Thymus (tissue), 11 donors: ENCODE data around the gene CES2. TPM values are rescaled to one million over a fixed set of nuclear protein-coding genes. Genes with fewer than 3 reads are reported as not detected.

ENCODE experiments used
- DNase-seq, 9 donors: peaks; one replicate each; pipeline ENCODE4 v3.0.0-alpha.2; 2013; ENCODE audit warnings: low spot score in 9 of 9, low read depth in 6 of 9, missing footprints in 1 of 9
- H3K27ac ChIP-seq, 2 donors: one replicate each; pipeline ENCODE4 v1.5.1; 2013; ENCODE audit warnings: control low read depth in 1 of 2, low read depth in 1 of 2, low read length in 1 of 2, mild to moderate bottlenecking in 1 of 2, moderate library complexity in 1 of 2
- H3K27me3 ChIP-seq, 2 donors: one replicate each; pipeline ENCODE4 v1.5.1; 2013; ENCODE audit warnings: low read length in 1 of 2; ENCODE audit not compliant: control insufficient read depth in 2 of 2, insufficient read depth in 1 of 2
- H3K36me3 ChIP-seq, 2 donors: one replicate each; pipeline ENCODE4 v1.5.1; 2013; ENCODE audit warnings: low read length in 1 of 2, mild to moderate bottlenecking in 1 of 2, moderate library complexity in 1 of 2; ENCODE audit not compliant: control insufficient read depth in 2 of 2, insufficient read depth in 2 of 2
- H3K4me1 ChIP-seq, 2 donors: one replicate each; pipeline ENCODE4 v1.5.1; 2013; ENCODE audit warnings: low read length in 2 of 2; ENCODE audit not compliant: control insufficient read depth in 2 of 2, insufficient read depth in 2 of 2
- H3K4me3 ChIP-seq, 2 donors: one replicate each; pipeline ENCODE4 v1.5.1; 2013; ENCODE audit warnings: low read length in 2 of 2, control low read depth in 1 of 2, mild to moderate bottlenecking in 1 of 2
- H3K9me3 ChIP-seq, 2 donors: one replicate each; pipeline ENCODE4 v1.5.1; 2013; ENCODE audit warnings: low read length in 1 of 2, mild to moderate bottlenecking in 1 of 2; ENCODE audit not compliant: control insufficient read depth in 2 of 2, insufficient read depth in 1 of 2
- WGBS: extraction: QIAGEN DNeasy Blood & Tissue Kit; methylation state at CpG from one replicate; pipeline ENCODE4 v1.1.7; 2013; 5-methylcytosine and 5-hydroxymethylcytosine counted together
- polyA plus RNA-seq: library from polyadenylated mRNA; stranded (reverse); fragments of 200-250 nt; gene quantifications from one replicate; pipeline ENCODE4 v1.2.3, GENCODE V29; 2013
- total RNA-seq: library from RNA; stranded (reverse); fragments of 120-200 nt; gene quantifications from one replicate; pipeline ENCODE4 v1.2.4, GENCODE V29; 2013
- donor health status: healthy.

Gene CES2
- total and polyA plus RNA-seq, 2 donors, result 15.8 to 16.7 TPM

- no peak for DNase-seq
- no peak overlapping the region for H3K27ac ChIP-seq
- H3K36me3 ChIP-seq, result peaks cover 21 to 23% of the 10 kb centered on the region in 2 donors
- H3K27me3 ChIP-seq, result peaks cover 30 to 52% of the 10 kb centered on the region in 2 donors
- 88% methylated on average over 7 of the region's 7 CpGs for WGBS
- H3K4me1 ChIP-seq, result peaks cover 0 to 10% of the 10 kb centered on the region in 2 donors
- no peak overlapping the region for H3K4me3 ChIP-seq
- no peaks in the 10 kb centered on the region for H3K9me3 ChIP-seq
Measured at GRCh38 chr16:66946541-66946940, 11.2 kb downstream of the CES2 start.

- Histone ChIP-seq H3K4me1 (peaks cover 0 to 10% of the 10 kb centered on the region in 2 donors), H3K36me3 (peaks cover 17 to 19% of the 10 kb centered on the region in 2 donors), H3K9me3 (no peaks in the 10 kb centered on the region), H3K27ac (no peak overlapping the region), H3K27me3 (peaks cover 32 to 54% of the 10 kb centered on the region in 2 donors), H3K4me3 (no peak overlapping the region)
- WGBS, result 44% methylated on average over 5 of the region's 5 CpGs
- no peak for DNase-seq
Measured at GRCh38 chr16:66946974-66947301, 11.6 kb downstream of the CES2 start.

DNA sequence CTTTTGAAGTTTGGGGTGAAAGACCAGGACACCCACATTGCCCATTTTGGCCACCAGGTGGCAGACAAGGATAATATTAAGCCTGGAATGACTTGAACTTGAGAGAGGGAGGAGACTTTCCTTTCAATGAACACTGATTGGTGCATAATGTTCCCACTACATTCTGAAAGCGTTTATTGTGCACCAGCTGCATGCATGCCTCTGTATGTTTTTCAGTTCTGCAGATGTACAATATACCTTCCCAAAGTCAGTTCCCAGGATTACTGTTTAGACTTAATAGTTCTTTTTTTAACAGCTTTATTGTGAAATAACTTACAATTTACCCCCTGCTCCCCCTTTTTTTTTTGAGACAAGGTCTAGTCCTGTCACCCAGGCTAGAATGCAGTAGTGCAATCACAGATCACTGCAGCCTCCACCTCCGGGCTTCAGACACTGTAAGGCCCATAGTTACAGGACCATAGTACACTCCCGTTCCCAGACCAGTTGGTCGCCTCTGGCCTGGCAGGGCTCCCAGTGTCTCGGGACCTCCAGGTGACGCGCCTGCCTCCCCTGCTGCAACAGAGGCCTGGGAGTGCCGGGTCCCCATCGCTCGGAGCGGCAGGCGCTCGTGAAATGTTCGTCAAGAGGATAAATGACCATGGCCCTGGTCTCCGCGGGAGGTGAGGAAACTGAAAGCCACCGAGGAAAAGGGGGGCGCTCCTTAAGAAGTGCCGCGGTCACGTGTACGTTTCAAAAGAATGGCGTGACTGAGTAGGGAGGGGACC, 12.2 kb downstream of the CES2 start:
- H3K4me1 ChIP-seq, result peaks cover 0 to 10% of the 10 kb centered on the region in 2 donors
- peak; percentile 49 to 87 (median 70) for DNase-seq
- H3K9me3 ChIP-seq, result no peaks in the 10 kb centered on the region
- H3K27ac ChIP-seq, result no peak overlapping the region
- 2% methylated on average over 22 of the region's 23 CpGs for WGBS
- H3K27me3 ChIP-seq, result peaks cover 36 to 59% of the 10 kb centered on the region in 2 donors
- H3K36me3 ChIP-seq, result peaks cover 12 to 14% of the 10 kb centered on the region in 2 donors
- H3K4me3 ChIP-seq, result peak overlapping the region in 1 of 2 donors; percentile 37

- Histone ChIP-seq H3K27ac (no peak overlapping the region), H3K27me3 (peaks cover 36 to 66% of the 10 kb centered on the region in 2 donors), H3K36me3 (peaks cover 5 to 6% of the 10 kb centered on the region in 2 donors), H3K4me3 (peak overlapping the region in 1 of 2 donors; percentile 37), H3K9me3 (no peaks in the 10 kb centered on the region), H3K4me1 (peaks cover 0 to 10% of the 10 kb centered on the region in 2 donors)
- DNase-seq, result no peak
- WGBS, result 8% methylated on average over 44 of the region's 44 CpGs
Measured at GRCh38 chr16:66948134-66948836, 13.0 kb downstream of the CES2 start.

DNA sequence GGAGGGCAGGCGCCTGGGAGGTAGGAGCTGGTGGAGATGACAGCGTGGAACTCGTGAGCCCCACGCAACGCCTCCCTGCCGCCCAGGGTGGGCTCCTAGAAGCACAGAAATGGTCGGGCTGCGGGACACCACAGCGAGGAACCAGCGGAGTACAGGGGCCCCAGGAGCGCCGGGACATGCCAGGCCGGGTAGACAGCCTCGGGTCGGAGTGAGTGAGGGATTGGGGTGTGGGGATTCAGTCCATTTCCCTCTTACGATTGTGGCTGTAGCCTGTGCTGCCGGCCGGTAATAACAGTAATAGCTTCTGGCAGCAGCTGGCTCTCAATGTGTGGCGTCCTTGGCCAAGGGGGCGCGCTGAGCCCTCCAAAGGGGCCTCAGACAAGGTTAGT, 13.5 kb downstream of the CES2 start:
- no peaks in the 10 kb centered on the region for H3K9me3 ChIP-seq
- peaks cover 0 to under 1% of the 10 kb centered on the region in 2 donors for H3K36me3 ChIP-seq
- peaks cover 36 to 70% of the 10 kb centered on the region in 2 donors for H3K27me3 ChIP-seq
- H3K4me3 ChIP-seq, result no peak overlapping the region
- WGBS, result 19% methylated on average over 21 of the region's 21 CpGs
- H3K27ac ChIP-seq, result no peak overlapping the region
- H3K4me1 ChIP-seq, result peaks cover 0 to 10% of the 10 kb centered on the region in 2 donors
- DNase-seq, result no peak

GRCh38 chr16:66949472-66949871, 14.2 kb downstream of the CES2 start:
- Histone ChIP-seq H3K36me3 (no peaks in the 10 kb centered on the region), H3K4me1 (peaks cover 0 to 10% of the 10 kb centered on the region in 2 donors), H3K4me3 (no peak overlapping the region), H3K9me3 (no peaks in the 10 kb centered on the region), H3K27ac (no peak overlapping the region), H3K27me3 (peaks cover 36 to 72% of the 10 kb centered on the region in 2 donors)
- no peak for DNase-seq
- 83% methylated on average over 6 of the region's 6 CpGs for WGBS

DNA sequence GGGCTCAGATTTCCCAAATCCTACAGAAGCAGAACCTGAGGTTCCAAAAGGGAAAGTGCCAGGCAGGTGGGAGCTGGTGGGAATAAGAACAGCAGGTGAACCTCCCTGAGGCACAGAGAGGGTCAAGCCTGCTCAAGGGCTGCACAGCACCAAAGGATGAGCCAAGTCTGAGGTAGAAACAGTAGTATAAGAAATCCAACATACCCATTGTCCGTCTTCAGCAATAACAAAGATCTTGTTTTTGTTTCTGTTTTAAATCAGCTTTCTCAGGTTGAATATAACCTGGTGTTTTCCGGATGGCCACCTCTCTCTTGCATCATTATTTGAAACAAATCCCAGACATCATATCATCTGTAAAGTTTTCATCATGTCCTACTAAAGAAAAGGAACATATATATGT, 15.1 kb downstream of the CES2 start:
- WGBS, result 83% methylated on average over 2 of the region's 2 CpGs
- Histone ChIP-seq H3K9me3 (no peaks in the 10 kb centered on the region), H3K4me3 (no peak overlapping the region), H3K4me1 (peaks cover 0 to 10% of the 10 kb centered on the region in 2 donors), H3K27me3 (peaks cover 36 to 72% of the 10 kb centered on the region in 2 donors), H3K27ac (no peak overlapping the region), H3K36me3 (no peaks in the 10 kb centered on the region)
- no peak for DNase-seq

- no peaks in the 10 kb centered on the region for H3K36me3 ChIP-seq
- 91% methylated on average over 4 of the region's 4 CpGs for WGBS
- peaks cover 36 to 72% of the 10 kb centered on the region in 2 donors for H3K27me3 ChIP-seq
- no peaks in the 10 kb centered on the region for H3K9me3 ChIP-seq
- no peak overlapping the region for H3K4me3 ChIP-seq
- no peak overlapping the region for H3K27ac ChIP-seq
- DNase-seq, result no peak
- H3K4me1 ChIP-seq, result peaks cover 0 to 10% of the 10 kb centered on the region in 2 donors
Measured at GRCh38 chr16:66950971-66951790, 15.9 kb downstream of the CES2 start.
